IPS-11a (cell line): ENCODE measurements around the gene C19orf38.

Experiments
- H3K4me3 ChIP-seq: one replicate; pipeline ENCODE4 v1.5.1; 2013; ENCODE audit warnings: low read depth, low read length, control low read depth

The C19orf38 gene

DNA sequence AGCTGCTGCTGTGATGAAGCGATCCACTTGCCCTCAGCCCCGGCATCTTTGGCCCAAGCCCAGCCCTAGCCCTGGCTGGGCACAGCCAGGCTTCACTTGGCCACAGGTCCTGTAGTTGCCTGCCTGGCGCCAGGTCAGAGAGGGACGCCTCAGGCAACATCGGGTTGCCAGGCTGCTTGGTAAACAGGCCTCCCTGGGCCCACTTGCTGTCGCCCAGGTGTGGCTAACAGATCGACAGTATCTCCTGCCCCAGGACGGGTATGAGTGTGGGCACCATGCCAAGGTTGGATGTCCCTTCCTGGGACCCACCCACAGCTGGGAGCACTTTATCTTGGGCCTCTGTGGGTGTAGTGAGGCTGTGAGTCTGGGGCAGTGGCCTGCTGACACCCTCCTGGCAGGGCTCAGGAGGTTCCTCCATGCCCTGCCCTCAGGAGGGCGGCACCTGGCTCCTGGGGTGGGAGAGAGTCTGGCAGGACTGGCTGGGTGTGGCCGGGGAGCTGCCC is 51.0 kb downstream of the C19orf38 start:
- no peak overlapping the region for H3K4me3 ChIP-seq

- H3K4me3 ChIP-seq = no peak overlapping the region
Observed at GRCh38 chr19:10907925-10908324, 59.7 kb downstream of the C19orf38 start.

- H3K4me3 ChIP-seq = no peak overlapping the region
Observed at GRCh38 chr19:10908380-10908960, 60.3 kb downstream of the C19orf38 start.

DNA sequence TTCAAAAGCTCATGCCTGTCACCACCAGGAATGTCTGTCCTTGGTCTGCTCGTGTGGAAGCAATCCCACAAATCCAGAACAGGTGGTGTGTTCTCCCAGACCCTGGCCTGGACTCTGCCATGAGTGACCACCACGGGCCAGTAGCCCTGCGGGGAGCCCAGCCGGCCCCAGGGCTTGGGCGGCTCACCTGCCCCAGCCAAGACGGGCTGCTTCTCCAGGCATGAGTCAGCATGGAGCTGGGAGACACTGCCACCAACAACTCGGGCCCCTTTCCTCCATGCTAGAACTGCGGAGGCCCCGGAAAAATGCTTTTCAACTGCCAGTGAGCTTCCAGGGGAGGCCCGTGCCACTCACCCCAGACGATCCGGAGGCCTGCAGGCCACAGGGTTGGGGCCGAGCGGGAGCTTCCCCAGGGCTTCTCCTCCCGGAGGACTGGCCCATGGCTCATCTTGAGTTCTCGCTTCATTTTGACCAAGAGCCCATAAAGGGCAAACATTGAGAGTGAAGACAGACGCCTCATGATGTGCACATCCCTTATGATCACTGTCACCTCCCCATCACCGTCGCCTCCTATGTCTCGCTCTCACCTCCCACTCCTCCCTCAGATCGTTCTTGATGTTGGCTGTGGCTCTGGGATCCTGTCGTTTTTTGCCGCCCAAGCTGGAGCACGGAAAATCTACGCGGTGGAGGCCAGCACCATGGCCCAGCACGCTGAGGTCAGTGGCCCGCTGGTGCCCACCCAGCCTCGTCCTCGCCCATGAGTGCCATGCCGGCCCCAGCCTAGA is 63.6 kb downstream of the C19orf38 start:
- H3K4me3 ChIP-seq = no peak overlapping the region

DNA sequence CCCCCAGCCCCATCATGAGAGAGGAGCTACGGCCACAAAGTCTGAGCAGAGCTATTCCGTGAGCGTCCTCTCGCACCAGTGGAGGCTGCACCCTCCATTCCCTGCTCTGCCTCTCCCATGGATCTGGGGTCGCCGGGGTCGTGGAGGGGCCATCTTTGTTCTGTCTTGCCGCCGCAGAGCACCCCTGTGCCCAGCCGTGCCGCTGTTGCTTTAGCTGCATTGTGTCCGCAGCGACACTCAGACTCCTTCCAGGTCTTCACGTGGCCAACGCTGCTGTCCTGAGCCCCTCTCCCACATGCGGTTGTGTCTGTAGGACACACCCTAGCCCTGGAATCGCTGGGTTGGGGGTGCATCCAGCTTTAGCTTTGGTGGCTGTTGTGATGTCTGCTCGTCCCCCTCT is 64.4 kb downstream of the C19orf38 start:
- H3K4me3 ChIP-seq = no peak overlapping the region

DNA sequence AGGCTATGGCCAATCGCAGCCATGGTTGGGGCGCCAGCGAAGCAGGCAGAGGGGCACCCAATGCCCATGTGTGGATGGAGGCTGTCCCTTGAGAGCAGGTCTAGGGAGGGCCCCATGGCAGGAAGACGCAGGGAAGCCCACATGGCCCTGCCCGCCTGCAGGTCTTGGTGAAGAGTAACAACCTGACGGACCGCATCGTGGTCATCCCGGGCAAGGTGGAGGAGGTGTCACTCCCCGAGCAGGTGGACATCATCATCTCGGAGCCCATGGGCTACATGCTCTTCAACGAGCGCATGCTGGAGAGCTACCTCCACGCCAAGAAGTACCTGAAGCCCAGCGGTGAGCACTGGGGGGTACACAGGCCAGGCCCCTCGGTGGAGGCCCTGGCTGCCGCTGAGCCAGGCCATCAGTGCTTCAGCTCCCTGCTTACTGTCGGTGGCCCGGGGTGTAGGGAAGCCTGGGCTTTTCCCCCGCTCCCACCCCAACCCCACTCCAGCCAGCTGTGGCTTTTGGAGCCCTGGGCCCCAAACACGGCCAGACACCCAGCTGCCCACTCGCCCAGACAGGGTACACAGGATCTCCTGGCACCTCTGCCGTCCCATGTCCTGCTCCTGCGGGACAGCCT is 65.6 kb downstream of the C19orf38 start:
- no peak overlapping the region for H3K4me3 ChIP-seq

GRCh38 chr19:10915130-10916091 is 67.2 kb downstream of the C19orf38 start:
- H3K4me3 ChIP-seq = no peak overlapping the region

GRCh38 chr19:10916602-10917001 is 68.4 kb downstream of the C19orf38 start:
- H3K4me3 ChIP-seq = no peak overlapping the region

GRCh38 chr19:10918359-10918758 is 70.1 kb downstream of the C19orf38 start:
- no peak overlapping the region for H3K4me3 ChIP-seq
